ENCODE measurements around the gene CABP1. TPM values are rescaled to one million over a fixed set of nuclear protein-coding genes. Genes with fewer than 3 reads are reported as not detected.

The CABP1 gene
- total RNA-seq, 1 experiment from 2014 or later: 4.4 TPM

DNA sequence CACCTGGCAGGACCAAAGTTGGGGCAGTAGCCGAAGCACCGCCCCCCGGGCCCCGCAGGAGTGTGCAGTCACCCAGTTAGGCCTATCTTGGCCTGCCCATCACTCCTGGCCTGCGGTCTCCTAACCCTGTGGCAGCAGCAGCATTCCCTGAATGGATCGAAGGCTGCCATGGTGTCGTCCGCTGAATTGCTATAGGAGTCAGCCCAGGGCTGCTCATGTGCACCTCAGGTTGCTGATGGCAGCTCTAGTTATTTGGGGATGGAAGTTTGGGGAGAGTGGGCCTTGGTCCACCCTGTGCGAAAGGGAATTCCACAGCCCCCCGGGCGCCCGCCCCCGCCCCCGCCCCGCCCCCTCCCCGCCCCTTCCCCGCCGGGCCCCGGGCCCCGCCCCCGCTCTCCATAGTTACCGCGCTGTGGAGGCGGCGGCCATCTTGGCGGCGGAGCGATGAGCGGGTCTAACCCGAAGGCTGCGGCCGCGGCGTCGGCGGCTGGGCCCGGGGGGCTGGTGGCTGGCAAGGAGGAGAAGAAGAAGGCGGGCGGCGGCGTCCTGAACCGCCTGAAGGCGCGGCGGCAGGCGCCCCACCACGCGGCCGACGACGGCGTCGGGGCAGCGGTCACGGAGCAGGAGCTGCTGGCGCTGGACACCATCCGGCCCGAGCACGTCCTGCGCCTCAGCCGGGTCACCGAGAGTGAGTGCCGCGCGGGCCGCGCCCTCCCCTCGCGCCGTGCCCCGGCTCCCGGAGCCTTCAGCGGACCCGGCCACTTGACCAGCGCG lies 69.8 kb downstream of the CABP1 start, which contains the start of gene UNC119B:
Gene UNC119B (plus strand): TSS at position 428 of the 774 bp plus-strand sequence. CDS start 17 bp downstream, at position 445.
- Histone ChIP-seq H3K36me3 (replicated peaks; ENCODE audit: control insufficient read depth, insufficient read depth, low read length) (peaks cover 4% of the 10 kb centered on the region), H3K4me3 (ENCODE audit: insufficient read depth, low read depth, low read length) (peak within 1 kb of the TSS; percentile 79), H3K27me3 (ENCODE audit: control insufficient read depth, insufficient read depth, low read length) (no peaks in the 10 kb centered on the region)
- DNase-seq: peak; percentile 97

DNA sequence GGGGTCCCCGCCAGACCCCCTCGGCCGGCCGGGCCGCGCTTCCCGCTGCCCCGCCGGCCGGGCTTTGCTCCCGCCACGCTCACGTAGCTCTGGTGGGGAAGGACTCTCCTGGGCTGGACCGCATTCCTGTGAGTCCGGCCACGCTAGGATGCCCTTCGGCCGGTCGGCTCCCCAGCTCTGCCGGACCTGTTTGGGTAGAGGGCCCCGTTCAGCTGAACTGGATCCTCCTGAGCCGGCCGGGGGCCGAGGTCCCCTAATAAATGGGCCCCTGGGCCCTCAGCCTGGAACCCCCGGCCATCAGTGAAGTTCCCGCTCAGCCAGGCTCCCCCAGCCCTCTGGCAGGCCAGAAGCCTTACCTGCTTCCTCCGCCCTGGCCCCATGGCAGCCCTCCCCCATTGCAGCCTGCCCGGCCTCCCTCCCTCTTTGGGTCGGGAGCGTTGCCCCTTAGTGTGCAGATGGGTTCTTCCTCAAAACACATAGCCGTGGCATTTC lies 70.4 kb downstream of the CABP1 start:
- Histone ChIP-seq H3K27me3 (ENCODE audit: control insufficient read depth, insufficient read depth, low read length) (no peaks in the 10 kb centered on the region), H3K4me3 (ENCODE audit: insufficient read depth, low read depth, low read length) (peak overlapping the region; percentile 79), H3K36me3 (replicated peaks; ENCODE audit: control insufficient read depth, insufficient read depth, low read length) (peaks cover 4% of the 10 kb centered on the region)
- DNase-seq: peak; percentile 79

DNA sequence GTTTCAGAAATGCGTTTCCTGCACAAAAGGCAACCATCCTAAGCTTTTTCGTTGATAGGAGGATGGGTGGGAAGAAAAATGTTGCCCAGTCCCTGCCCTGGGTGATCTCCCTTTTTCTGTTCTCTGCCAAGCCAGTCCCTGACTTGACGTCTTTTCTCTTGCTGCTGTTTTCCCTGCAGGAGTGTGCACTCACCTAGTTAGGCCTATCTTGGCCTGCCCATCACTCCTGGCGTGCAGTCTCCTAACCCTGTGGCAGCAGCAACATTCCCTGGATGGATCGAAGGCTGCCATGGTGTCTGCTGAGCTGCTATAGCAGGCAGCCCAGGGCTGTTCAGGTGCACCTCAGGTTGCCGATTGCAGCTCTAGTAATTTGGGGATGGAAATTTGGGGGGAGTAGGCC lies 71.0 kb downstream of the CABP1 start:
- DNase-seq: no peak
- Histone ChIP-seq H3K27me3 (ENCODE audit: control insufficient read depth, insufficient read depth, low read length) (no peaks in the 10 kb centered on the region), H3K36me3 (replicated peaks; ENCODE audit: control insufficient read depth, insufficient read depth, low read length) (peaks cover 8% of the 10 kb centered on the region), H3K4me3 (ENCODE audit: insufficient read depth, low read depth, low read length) (peak overlapping the region; percentile 79)

DNA sequence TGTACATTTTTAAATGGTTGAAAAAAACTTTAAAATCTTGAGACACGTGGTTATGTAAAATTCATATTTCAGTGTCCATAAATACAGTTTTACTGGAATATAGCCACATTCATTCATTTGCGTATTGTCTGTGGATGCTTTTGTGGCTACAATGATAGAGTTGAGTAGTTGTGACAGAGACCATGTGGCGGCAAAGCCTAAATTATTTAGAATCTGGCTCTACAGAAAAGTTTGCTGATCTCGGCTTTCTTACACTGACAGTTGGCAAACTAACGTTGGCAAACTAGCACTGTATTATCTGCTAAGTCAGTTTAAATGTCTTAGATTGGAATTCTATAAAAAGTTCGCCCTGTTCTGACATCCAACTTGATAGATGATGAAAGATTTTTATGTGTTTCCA lies 72.2 kb downstream of the CABP1 start:
- DNase-seq: no peak
- Histone ChIP-seq H3K4me3 (ENCODE audit: insufficient read depth, low read depth, low read length) (no peak overlapping the region), H3K27me3 (ENCODE audit: control insufficient read depth, insufficient read depth, low read length) (no peaks in the 10 kb centered on the region), H3K36me3 (replicated peaks; ENCODE audit: control insufficient read depth, insufficient read depth, low read length) (peaks cover 14% of the 10 kb centered on the region)

DNA sequence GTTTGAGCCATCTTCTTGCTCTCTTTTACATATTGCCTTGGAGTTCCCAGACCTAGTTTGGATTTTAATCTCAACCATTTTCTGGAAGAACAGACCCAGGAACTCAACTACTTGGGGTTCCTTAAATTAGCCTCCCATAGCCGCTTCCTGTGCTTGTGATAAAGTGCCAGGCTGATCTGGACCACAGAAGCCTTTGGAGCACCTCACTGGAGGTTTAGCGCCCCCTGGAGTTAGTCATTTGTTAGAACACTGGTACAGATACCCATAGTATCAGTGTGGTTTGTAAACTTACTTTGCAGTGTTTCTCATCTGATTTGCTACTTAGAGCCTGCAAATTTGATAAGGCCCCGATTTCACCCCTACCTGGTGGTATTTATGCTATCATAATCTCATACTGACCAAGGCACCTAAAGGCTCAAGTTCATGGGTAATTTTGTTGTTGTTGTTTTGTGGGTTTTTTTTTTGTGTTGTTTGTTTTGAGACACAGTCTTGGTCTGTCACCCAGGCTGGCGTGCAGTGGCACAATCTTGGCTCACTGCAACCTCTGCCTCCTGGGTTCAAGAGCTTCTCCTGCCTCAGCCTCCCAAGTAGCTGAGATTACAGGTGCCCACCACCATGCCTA lies 73.5 kb downstream of the CABP1 start:
- peaks cover 22% of the 10 kb centered on the region for H3K36me3 ChIP-seq (replicated peaks; ENCODE audit: control insufficient read depth, insufficient read depth, low read length)
- peak; percentile 83 for DNase-seq
- H3K27me3 ChIP-seq (ENCODE audit: control insufficient read depth, insufficient read depth, low read length): no peaks in the 10 kb centered on the region
- no peak overlapping the region for H3K4me3 ChIP-seq (ENCODE audit: insufficient read depth, low read depth, low read length)

Other genes with a start within 250 kb of the CABP1 start
- gene COX6A1, start 202.5 kb upstream of the CABP1 start, total RNA-seq (2014; rRNA removed; shearing (Covaris generic)): 488 and 604 TPM in 2 replicates
- 35.2 and 37.2 TPM in 2 replicates for gene TRIAP1, start 194.2 kb upstream of the CABP1 start, total RNA-seq (2014; rRNA removed; shearing (Covaris generic))
- gene GATC, start 194.2 kb upstream of the CABP1 start, total RNA-seq (2014; rRNA removed; shearing (Covaris generic)): 19.8 and 23.4 TPM in 2 replicates
- 203 and 212 TPM in 2 replicates for gene SRSF9, start 170.9 kb upstream of the CABP1 start, total RNA-seq (2014; rRNA removed; shearing (Covaris generic))
- gene DYNLL1, start 144.5 kb upstream of the CABP1 start, total RNA-seq (2014; rRNA removed; shearing (Covaris generic)): 215 and 313 TPM in 2 replicates
- gene COQ5, start 111.5 kb upstream of the CABP1 start, total RNA-seq (2014; rRNA removed; shearing (Covaris generic)): 56.8 and 78.3 TPM in 2 replicates
- 118 and 119 TPM in 2 replicates for gene RNF10, start 106.3 kb upstream of the CABP1 start, total RNA-seq (2014; rRNA removed; shearing (Covaris generic))
- gene POP5, start 59.2 kb upstream of the CABP1 start, total RNA-seq (2014; rRNA removed; shearing (Covaris generic)): 52.6 and 53.8 TPM in 2 replicates
- gene MLEC, start 46.5 kb downstream of the CABP1 start, total RNA-seq (2014; rRNA removed; shearing (Covaris generic)): 142 and 181 TPM in 2 replicates
- 15.8 and 26.4 TPM in 2 replicates for gene UNC119B, start 69.8 kb downstream of the CABP1 start, total RNA-seq (2014; rRNA removed; shearing (Covaris generic))
- gene ACADS, start 85.2 kb downstream of the CABP1 start, total RNA-seq (2014; rRNA removed; shearing (Covaris generic)): 14.0 and 16.0 TPM in 2 replicates